Transverse colon (tissue), 4 donors: ENCODE results near the gene NUP62.

Experiments
- POLR2A ChIP-seq: fragments of 450-650 bp; IDR thresholded peaks from one replicate; pipeline ENCODE4 v1.6.1; 2016; ENCODE audit warnings: antibody characterized with exemption, mild to moderate bottlenecking, moderate library complexity
- POLR2AphosphoS5 ChIP-seq, 3 donors: sonication (generic); formaldehyde crosslinking; IDR thresholded peaks; one replicate each; pipeline ENCODE4 v1.6.1; 2016; ENCODE audit warnings: antibody characterized with exemption in 3 of 3
- TF ChIP-seq, protein P1 (sequence below), 5 experiments: fragments of 200-600 bp in 3 of 5; fragments of 450-650 bp in 2 of 5; sonication (generic) in 3 of 5; IDR thresholded peaks; 1 replicate in 2 of 5; 2 replicates in 3 of 5; pipeline ENCODE4 v1.5.1; 2016 to 2017; ENCODE audit warnings: antibody characterized with exemption in 5 of 5, inconsistent platforms in 3 of 5, mild to moderate bottlenecking in 2 of 5, moderate library complexity in 1 of 5

- no peak for TF ChIP-seq POLR2AphosphoS5 (IDR thresholded peaks at IDR 0.05)
- no peak for TF ChIP-seq POLR2A
- TF ChIP-seq, protein P1, sequence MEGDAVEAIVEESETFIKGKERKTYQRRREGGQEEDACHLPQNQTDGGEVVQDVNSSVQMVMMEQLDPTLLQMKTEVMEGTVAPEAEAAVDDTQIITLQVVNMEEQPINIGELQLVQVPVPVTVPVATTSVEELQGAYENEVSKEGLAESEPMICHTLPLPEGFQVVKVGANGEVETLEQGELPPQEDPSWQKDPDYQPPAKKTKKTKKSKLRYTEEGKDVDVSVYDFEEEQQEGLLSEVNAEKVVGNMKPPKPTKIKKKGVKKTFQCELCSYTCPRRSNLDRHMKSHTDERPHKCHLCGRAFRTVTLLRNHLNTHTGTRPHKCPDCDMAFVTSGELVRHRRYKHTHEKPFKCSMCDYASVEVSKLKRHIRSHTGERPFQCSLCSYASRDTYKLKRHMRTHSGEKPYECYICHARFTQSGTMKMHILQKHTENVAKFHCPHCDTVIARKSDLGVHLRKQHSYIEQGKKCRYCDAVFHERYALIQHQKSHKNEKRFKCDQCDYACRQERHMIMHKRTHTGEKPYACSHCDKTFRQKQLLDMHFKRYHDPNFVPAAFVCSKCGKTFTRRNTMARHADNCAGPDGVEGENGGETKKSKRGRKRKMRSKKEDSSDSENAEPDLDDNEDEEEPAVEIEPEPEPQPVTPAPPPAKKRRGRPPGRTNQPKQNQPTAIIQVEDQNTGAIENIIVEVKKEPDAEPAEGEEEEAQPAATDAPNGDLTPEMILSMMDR (IDR thresholded peaks at IDR 0.05), result no peak
Measured at GRCh38 chr19:49889038-49889686, 40.1 kb downstream of the NUP62 start.
